Panc1 (cell line): Measurements from ENCODE around the gene ELOVL1. TPM values are rescaled to one million over a fixed set of nuclear protein-coding genes. Genes with fewer than 3 reads are reported as not detected.

ENCODE experiments used
- ATAC-seq: fragments of 200-7000 bp; cut with Tn5 transposase; 2 replicates; pipeline ENCODE4 v1.9.1; 2020; ENCODE audit warnings: mild to moderate bottlenecking, moderate library complexity
- BruUV-seq: library from RNA; stranded (reverse); fragments of 400-500 nt; replicated peaks from 2 replicates; lab custom pipeline; 2021; lab: Mats Ljungman, UMichigan
- CTCF ChIA-PET: fragments of 300-600 bp; sonication (Branson Sonifier 250); formaldehyde crosslinking; loops from one replicate; lab custom pipeline; 2022; ENCODE audit warnings: antibody characterized with exemption; lab: Charles Lee
- POLR2A ChIA-PET: fragments of 300-600 bp; sonication (Branson Sonifier 250); formaldehyde crosslinking; loops from one replicate; lab custom pipeline; 2022; ENCODE audit warnings: antibody characterized with exemption; lab: Charles Lee
- DNase-seq: peaks from one replicate; pipeline ENCODE4 v3.0.0-alpha.2; 2010; ENCODE audit warnings: low read depth, low spot score
- H3K27ac ChIP-seq: 2 replicates; pipeline ENCODE4 v1.5.1; 2011; ENCODE audit warnings: mild to moderate bottlenecking, low read length, inconsistent platforms
- H3K27me3 ChIP-seq: fragments of 200-500 bp; sonication (Bioruptor generic); 2 replicates; pipeline ENCODE4 v1.6.0; 2014; ENCODE audit warnings: low read length, inconsistent platforms; ENCODE audit not compliant: control insufficient read depth, insufficient read depth
- H3K36me3 ChIP-seq: fragments of 200-500 bp; sonication (Bioruptor generic); 2 replicates; pipeline ENCODE4 v1.5.1; 2014; ENCODE audit warnings: inconsistent platforms, mild to moderate bottlenecking, low read length, moderate library complexity; ENCODE audit not compliant: control insufficient read depth, insufficient read depth
- H3K4me1 ChIP-seq: 2 replicates; pipeline ENCODE4 v1.5.1; 2011; ENCODE audit warnings: inconsistent platforms, mild to moderate bottlenecking, low read length, moderate library complexity; ENCODE audit not compliant: control insufficient read depth, insufficient read depth
- H3K4me3 ChIP-seq, 2 experiments: 2 replicates each; pipeline ENCODE4 v1.5.1; 2011 to 2012; ENCODE audit warnings: low read depth in 2 of 2, low read length in 2 of 2, mild to moderate bottlenecking in 2 of 2, inconsistent platforms in 1 of 2, moderate library complexity in 1 of 2
- H3K9me3 ChIP-seq: fragments of 200-500 bp; sonication (Bioruptor generic); 2 replicates; pipeline ENCODE4 v1.5.1; 2014; ENCODE audit warnings: low read depth, mild to moderate bottlenecking, inconsistent platforms, low read length, moderate library complexity; ENCODE audit not compliant: control insufficient read depth, insufficient read depth
- POLR2AphosphoS5 ChIP-seq: IDR thresholded peaks from 2 replicates; pipeline ENCODE4 v1.6.1; 2012; ENCODE audit warnings: mild to moderate bottlenecking, low read depth, low read length, moderate library complexity
- SIN3A ChIP-seq: IDR thresholded peaks from 2 replicates; pipeline ENCODE4 v1.6.1; 2012; ENCODE audit warnings: low read depth, mild to moderate bottlenecking, low read length, moderate library complexity, borderline replicate concordance; ENCODE audit not compliant: insufficient read depth
- TCF7L2 ChIP-seq: IDR thresholded peaks from 2 replicates; pipeline ENCODE4 v1.6.1; 2011; ENCODE audit warnings: mild to moderate bottlenecking, low read depth, low read length, inconsistent platforms
- in situ Hi-C: cut with HindIII; loops from 2 replicates; pipeline ENCODE4 v1.10.0; 2016; ENCODE audit warnings: low sequenced_read_pairs, low pct_unique_long_range_greater_than_20kb
- intact Hi-C: fragments of 100-400 bp; cut with micrococcal nuclease; formaldehyde crosslinking; loops from one replicate; pipeline ENCODE4 v1.10.0; 2022; ENCODE audit not compliant: unreplicated experiment
- total RNA-seq: library from RNA; stranded (reverse); gene quantifications from one replicate; pipeline ENCODE4 v1.2.1, GENCODE V29; 2021; ENCODE audit not compliant: unreplicated experiment
- TF ChIP-seq, protein P1 (sequence below): fragments of 450-650 bp; IDR thresholded peaks from 2 replicates; pipeline ENCODE4 v1.5.1; 2017; ENCODE audit warnings: mild to moderate bottlenecking
- TF ChIP-seq, protein P2 (sequence below), 2 experiments: IDR thresholded peaks; 2 replicates each; pipeline ENCODE4 v1.6.1; 2011 to 2012; ENCODE audit warnings: low read depth in 2 of 2, control low read depth in 1 of 2, low read length in 1 of 2, mild to moderate bottlenecking in 1 of 2, moderate library complexity in 1 of 2; ENCODE audit not compliant: insufficient read depth in 1 of 2

Gene ELOVL1
- total RNA-seq, 1 experiment from 2014 or later: 105 TPM

DNA sequence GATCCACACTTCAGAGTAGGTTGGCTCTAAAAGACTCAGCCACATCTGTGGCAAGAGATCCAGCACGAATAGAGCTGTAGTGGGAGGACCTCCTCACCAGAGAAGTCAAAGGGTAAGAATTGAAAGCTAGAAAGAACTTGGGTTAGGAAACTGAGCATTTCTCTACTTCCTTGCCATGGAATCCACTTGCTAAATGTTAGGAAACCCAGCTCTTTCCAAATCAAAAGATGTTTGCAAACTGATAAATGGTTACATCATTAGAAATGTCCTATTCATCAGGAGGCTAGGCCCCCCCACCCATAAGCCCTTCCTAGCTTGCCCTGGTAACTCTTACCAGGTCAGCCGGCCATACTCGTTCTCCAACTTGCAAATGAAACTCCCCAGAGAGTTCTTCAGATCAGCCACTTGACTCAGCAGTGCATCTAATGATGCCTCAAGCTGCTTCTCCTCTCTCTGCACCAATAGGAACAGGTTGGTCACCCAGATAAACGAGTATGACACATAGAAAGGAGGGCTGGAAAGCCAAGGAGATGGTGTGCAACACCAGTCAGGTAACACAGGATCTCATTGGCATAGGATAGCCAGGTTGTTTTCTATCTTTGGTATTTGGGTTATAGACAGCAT lies 20.3 kb upstream of the ELOVL1 start:
- no peak for ATAC-seq
- intact Hi-C loops: no loop called here
- DNase-seq: no peak
- peaks cover 14% of the 10 kb centered on the region for H3K4me1 ChIP-seq
- H3K27me3 ChIP-seq: no peaks in the 10 kb centered on the region
- peaks cover 31% of the 10 kb centered on the region for H3K36me3 ChIP-seq
- no peaks in the 10 kb centered on the region for H3K9me3 ChIP-seq
- H3K4me3 ChIP-seq: peak overlapping the region; percentile 73 to 81
- BruUV-seq: no TSS peak
- POLR2A ChIA-PET: no interaction called here
- H3K27ac ChIP-seq: 0 out of 2 replicates have a peak overlapping the region, but pooled peaks have one; percentile 18
- in situ Hi-C loops: no loop called here
- TF ChIP-seq, protein P1, sequence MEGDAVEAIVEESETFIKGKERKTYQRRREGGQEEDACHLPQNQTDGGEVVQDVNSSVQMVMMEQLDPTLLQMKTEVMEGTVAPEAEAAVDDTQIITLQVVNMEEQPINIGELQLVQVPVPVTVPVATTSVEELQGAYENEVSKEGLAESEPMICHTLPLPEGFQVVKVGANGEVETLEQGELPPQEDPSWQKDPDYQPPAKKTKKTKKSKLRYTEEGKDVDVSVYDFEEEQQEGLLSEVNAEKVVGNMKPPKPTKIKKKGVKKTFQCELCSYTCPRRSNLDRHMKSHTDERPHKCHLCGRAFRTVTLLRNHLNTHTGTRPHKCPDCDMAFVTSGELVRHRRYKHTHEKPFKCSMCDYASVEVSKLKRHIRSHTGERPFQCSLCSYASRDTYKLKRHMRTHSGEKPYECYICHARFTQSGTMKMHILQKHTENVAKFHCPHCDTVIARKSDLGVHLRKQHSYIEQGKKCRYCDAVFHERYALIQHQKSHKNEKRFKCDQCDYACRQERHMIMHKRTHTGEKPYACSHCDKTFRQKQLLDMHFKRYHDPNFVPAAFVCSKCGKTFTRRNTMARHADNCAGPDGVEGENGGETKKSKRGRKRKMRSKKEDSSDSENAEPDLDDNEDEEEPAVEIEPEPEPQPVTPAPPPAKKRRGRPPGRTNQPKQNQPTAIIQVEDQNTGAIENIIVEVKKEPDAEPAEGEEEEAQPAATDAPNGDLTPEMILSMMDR: no peak
- no peak for TF ChIP-seq POLR2AphosphoS5
- TF ChIP-seq, protein P2, sequence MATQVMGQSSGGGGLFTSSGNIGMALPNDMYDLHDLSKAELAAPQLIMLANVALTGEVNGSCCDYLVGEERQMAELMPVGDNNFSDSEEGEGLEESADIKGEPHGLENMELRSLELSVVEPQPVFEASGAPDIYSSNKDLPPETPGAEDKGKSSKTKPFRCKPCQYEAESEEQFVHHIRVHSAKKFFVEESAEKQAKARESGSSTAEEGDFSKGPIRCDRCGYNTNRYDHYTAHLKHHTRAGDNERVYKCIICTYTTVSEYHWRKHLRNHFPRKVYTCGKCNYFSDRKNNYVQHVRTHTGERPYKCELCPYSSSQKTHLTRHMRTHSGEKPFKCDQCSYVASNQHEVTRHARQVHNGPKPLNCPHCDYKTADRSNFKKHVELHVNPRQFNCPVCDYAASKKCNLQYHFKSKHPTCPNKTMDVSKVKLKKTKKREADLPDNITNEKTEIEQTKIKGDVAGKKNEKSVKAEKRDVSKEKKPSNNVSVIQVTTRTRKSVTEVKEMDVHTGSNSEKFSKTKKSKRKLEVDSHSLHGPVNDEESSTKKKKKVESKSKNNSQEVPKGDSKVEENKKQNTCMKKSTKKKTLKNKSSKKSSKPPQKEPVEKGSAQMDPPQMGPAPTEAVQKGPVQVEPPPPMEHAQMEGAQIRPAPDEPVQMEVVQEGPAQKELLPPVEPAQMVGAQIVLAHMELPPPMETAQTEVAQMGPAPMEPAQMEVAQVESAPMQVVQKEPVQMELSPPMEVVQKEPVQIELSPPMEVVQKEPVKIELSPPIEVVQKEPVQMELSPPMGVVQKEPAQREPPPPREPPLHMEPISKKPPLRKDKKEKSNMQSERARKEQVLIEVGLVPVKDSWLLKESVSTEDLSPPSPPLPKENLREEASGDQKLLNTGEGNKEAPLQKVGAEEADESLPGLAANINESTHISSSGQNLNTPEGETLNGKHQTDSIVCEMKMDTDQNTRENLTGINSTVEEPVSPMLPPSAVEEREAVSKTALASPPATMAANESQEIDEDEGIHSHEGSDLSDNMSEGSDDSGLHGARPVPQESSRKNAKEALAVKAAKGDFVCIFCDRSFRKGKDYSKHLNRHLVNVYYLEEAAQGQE (IDR thresholded peaks at IDR 0.05; ENCODE audit: insufficient read depth in 1 of 2, low read depth in 2 of 2, low read length in 1 of 2): no peak
- TF ChIP-seq SIN3A: no peak
- TF ChIP-seq TCF7L2: no peak
- CTCF ChIA-PET: no interaction called here

DNA sequence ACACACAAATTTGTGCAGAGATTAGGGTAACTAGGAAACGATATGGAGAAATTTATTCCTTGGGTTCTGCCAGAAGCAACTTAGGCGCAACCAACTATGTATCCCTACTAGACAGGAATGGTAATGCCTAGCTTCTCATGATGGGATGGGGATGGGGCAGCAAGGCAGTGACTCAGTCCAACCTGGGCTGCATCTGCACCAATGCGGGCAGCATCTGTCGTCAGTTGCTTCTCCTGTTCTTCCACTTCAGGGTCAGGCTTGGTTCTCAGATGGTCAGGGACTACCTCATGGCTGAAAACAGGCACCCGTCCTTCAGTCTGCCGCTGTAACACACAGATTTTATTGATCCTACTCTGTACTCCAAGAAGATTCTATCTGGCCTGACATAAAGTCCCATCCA lies 18.9 kb upstream of the ELOVL1 start:
- no peak for TF ChIP-seq SIN3A
- TF ChIP-seq, protein P1: no peak
- no peak for TF ChIP-seq POLR2AphosphoS5
- TF ChIP-seq, protein P2 (IDR thresholded peaks at IDR 0.05; ENCODE audit: insufficient read depth in 1 of 2, low read depth in 2 of 2, low read length in 1 of 2): no peak
- no peak for TF ChIP-seq TCF7L2
- H3K4me3 ChIP-seq: no peak overlapping the region
- no TSS peak for BruUV-seq
- ATAC-seq: no peak
- no peaks in the 10 kb centered on the region for H3K9me3 ChIP-seq
- DNase-seq: no peak
- intact Hi-C loops: no loop called here
- peaks cover 33% of the 10 kb centered on the region for H3K36me3 ChIP-seq
- CTCF ChIA-PET: no interaction called here
- POLR2A ChIA-PET: no interaction called here
- peaks cover 14% of the 10 kb centered on the region for H3K4me1 ChIP-seq
- in situ Hi-C loops: no loop called here
- no peak overlapping the region for H3K27ac ChIP-seq
- no peaks in the 10 kb centered on the region for H3K27me3 ChIP-seq
